Thyroid gland (tissue), 4 donors: ENCODE results near the gene ZC3HAV1L. TPM values are rescaled to one million over a fixed set of nuclear protein-coding genes. Genes with fewer than 3 reads are reported as not detected.

Source experiments
- DNase-seq, 2 donors: peaks; one replicate each; pipeline ENCODE4 v3.0.0-alpha.2; 2019
- H3K27ac ChIP-seq, 3 donors: fragments of 200-600 bp; sonication (generic); 1 replicate in 2 of 3; 2 replicates in 1 of 3; pipeline ENCODE4 v1.5.1; 2016 to 2019; ENCODE audit warnings: mild to moderate bottlenecking in 1 of 3, moderate library complexity in 1 of 3
- H3K27me3 ChIP-seq: fragments of 200-600 bp; sonication (generic); one replicate; pipeline ENCODE4 v1.5.1; 2019
- H3K36me3 ChIP-seq, 2 donors: fragments of 200-600 bp; sonication (generic); one replicate each; pipeline ENCODE4 v1.5.1; 2016 to 2019
- H3K4me1 ChIP-seq, 2 donors: fragments of 200-600 bp; sonication (generic); one replicate each; pipeline ENCODE4 v1.5.1; 2017 to 2019
- H3K4me3 ChIP-seq, 3 donors: fragments of 200-600 bp; sonication (generic); replicated peaks in 1 of 3; 1 replicate in 2 of 3; 2 replicates in 1 of 3; pipeline ENCODE4 v1.5.1; 2016; ENCODE audit warnings: mild to moderate bottlenecking in 1 of 3
- H3K9me3 ChIP-seq: fragments of 200-600 bp; sonication (generic); one replicate; pipeline ENCODE4 v1.5.1; 2017
- POLR2A ChIP-seq, 2 donors: fragments of 450-650 bp; IDR thresholded peaks; one replicate each; pipeline ENCODE4 v1.6.1; 2017; ENCODE audit warnings: antibody characterized with exemption in 2 of 2, mild to moderate bottlenecking in 2 of 2, moderate library complexity in 1 of 2
- WGBS, 2 donors: methylation state at CpG; one replicate each; pipeline ENCODE4 v1.1.5; 2017; 5-methylcytosine and 5-hydroxymethylcytosine counted together
- intact Hi-C: fragments of 100-400 bp; cut with DNase I; formaldehyde crosslinking; loops from one replicate; pipeline ENCODE4 v1.15.1; 2023
- total RNA-seq, 4 donors: library from RNA; depleted of rRNA; stranded (reverse); fragments of >200 nt; gene quantifications; one replicate each; pipeline ENCODE4 v1.2.3, GENCODE V29; 2016
- TF ChIP-seq, protein P1 (sequence below), 6 experiments: fragments of 200-600 bp in 3 of 6; fragments of 450-650 bp in 3 of 6; sonication (generic) in 3 of 6; IDR thresholded peaks; one replicate each; pipeline ENCODE4 v1.5.1; 2016 to 2019; ENCODE audit warnings: antibody characterized with exemption in 6 of 6, mild to moderate bottlenecking in 2 of 6, inconsistent platforms in 1 of 6, moderate library complexity in 1 of 6

The ZC3HAV1L gene
- total RNA-seq, 4 donors from 2014 or later: 31.7 to 73.7 (median 45.5) TPM

GRCh38 chr7:139046143-139046542 lies 10.3 kb upstream of the ZC3HAV1L start:
- 89% methylated on average over 6 of the region's 6 CpGs for WGBS, 2 donors
- intact Hi-C loops: no loop called here
- no peak for TF ChIP-seq POLR2A (IDR thresholded peaks at IDR 0.05)
- TF ChIP-seq, protein P1, sequence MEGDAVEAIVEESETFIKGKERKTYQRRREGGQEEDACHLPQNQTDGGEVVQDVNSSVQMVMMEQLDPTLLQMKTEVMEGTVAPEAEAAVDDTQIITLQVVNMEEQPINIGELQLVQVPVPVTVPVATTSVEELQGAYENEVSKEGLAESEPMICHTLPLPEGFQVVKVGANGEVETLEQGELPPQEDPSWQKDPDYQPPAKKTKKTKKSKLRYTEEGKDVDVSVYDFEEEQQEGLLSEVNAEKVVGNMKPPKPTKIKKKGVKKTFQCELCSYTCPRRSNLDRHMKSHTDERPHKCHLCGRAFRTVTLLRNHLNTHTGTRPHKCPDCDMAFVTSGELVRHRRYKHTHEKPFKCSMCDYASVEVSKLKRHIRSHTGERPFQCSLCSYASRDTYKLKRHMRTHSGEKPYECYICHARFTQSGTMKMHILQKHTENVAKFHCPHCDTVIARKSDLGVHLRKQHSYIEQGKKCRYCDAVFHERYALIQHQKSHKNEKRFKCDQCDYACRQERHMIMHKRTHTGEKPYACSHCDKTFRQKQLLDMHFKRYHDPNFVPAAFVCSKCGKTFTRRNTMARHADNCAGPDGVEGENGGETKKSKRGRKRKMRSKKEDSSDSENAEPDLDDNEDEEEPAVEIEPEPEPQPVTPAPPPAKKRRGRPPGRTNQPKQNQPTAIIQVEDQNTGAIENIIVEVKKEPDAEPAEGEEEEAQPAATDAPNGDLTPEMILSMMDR (IDR thresholded peaks at IDR 0.05): no peak
- no peak for DNase-seq
- Histone ChIP-seq H3K27ac (no peak overlapping the region), H3K9me3 (no peaks in the 10 kb centered on the region), H3K4me1 (no peaks in the 10 kb centered on the region), H3K36me3 (peaks cover 25 to 26% of the 10 kb centered on the region in 2 donors), H3K27me3 (no peaks in the 10 kb centered on the region), H3K4me3 (no peak overlapping the region)

- TF ChIP-seq POLR2A (IDR thresholded peaks at IDR 0.05): no peak
- TF ChIP-seq, protein P1 (IDR thresholded peaks at IDR 0.05): no peak
- WGBS, 2 donors: 88 to 91% methylated on average over 5 of the region's 5 CpGs
- H3K9me3 ChIP-seq: no peaks in the 10 kb centered on the region
- H3K4me1 ChIP-seq: no peaks in the 10 kb centered on the region
- no peak for DNase-seq
- no peak overlapping the region for H3K4me3 ChIP-seq
- intact Hi-C loops: no loop called here
- H3K27ac ChIP-seq: no peak overlapping the region
- no peaks in the 10 kb centered on the region for H3K27me3 ChIP-seq
- H3K36me3 ChIP-seq: peaks cover 18 to 19% of the 10 kb centered on the region in 2 donors
These were observed 9.3 kb upstream of the ZC3HAV1L start for GRCh38 chr7:139044813-139045794.

DNA sequence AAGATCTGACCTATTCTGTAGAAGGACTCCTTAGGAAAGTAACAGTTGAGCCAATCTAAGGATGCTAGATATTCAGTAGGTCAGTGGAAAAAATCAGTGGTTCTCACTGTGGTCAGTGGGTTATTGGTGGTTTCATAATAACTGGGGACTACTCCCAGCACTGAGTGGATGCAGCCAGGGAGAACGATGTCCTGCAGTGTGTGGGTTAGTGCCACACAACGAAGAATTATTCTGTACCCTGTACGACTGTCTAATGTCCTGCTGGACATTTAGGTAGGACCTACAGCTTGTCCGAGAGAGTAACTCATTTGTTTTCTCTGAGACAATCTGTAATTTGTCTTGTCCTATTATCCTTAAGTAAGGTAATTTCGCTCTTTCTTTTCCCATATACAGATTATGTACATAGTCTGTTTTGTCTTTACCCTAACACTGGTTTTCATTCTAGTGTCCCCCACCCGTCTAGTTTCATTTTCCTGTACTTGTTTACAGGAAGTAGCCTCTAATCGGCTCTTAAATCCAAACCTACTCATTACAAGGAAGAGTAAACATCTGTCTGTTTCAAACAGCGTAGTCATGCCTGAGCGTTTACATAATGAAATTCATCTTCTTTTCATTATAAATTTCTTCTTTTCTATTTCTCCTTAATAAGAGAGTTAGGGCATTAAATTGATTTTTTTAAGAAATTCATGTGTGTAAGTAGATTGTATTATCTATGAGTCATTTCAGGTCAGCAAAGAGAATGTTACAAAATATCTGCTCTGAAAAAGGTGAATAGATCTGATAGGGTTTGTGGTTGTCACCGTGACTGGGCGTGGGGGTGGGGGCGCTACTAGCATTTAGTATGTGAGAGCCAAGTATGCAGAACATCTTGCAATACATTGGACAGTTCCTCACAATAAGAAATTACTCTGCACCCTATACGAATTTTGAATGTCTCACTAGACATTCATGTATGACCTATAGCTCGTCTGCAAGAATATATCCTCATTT lies 8.3 kb upstream of the ZC3HAV1L start:
- no peak for TF ChIP-seq POLR2A (IDR thresholded peaks at IDR 0.05)
- TF ChIP-seq, protein P1 (IDR thresholded peaks at IDR 0.05): no peak
- no peaks in the 10 kb centered on the region for H3K4me1 ChIP-seq
- H3K4me3 ChIP-seq: no peak overlapping the region
- no peaks in the 10 kb centered on the region for H3K27me3 ChIP-seq
- peak in 1 of 2 donors; percentile 18 for DNase-seq
- WGBS, 2 donors: 81 to 82% methylated on average over 14 of the region's 14 CpGs
- H3K36me3 ChIP-seq: peaks cover 8 to 12% of the 10 kb centered on the region in 2 donors
- no peaks in the 10 kb centered on the region for H3K9me3 ChIP-seq
- intact Hi-C loops: no loop called here
- H3K27ac ChIP-seq: no peak overlapping the region

DNA sequence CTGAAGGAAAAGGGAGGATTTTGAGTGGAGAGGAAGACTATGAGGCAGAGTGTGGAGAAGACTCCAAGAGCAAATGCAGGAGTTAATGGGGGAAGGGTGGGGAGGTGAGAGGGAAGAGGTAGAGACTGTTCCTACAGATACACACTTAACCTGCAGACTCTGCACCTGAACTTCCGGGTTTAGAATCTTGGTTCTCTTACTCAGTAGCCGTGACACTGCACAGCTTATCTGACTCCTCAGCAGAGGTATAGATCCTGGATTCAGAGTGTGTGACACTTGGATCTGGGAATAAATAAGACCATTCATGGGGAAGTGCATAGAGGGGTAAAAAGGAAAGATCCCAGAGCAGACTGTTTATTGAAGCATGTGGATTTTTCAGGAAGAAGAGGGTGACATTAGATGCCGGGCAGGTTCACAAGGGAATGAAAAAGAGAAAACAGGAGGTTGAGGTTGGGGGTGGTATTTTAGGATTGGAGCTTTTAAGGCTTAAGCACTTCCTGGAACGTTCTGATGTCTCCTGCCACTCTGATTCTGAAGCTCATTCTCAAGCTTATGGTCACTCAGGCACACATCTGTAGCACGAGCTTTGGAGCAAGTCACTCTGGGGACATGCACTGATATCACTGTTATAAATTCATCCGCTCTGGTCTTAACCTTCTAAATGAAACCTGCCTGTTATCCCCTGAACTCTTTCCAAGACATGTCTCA lies 5.7 kb upstream of the ZC3HAV1L start:
- TF ChIP-seq POLR2A (IDR thresholded peaks at IDR 0.05): no peak
- TF ChIP-seq, protein P1 (IDR thresholded peaks at IDR 0.05): no peak
- 54 to 64% methylated on average over 6 of the region's 6 CpGs for WGBS, 2 donors
- Histone ChIP-seq H3K27ac (no peak overlapping the region), H3K27me3 (no peaks in the 10 kb centered on the region), H3K4me1 (no peaks in the 10 kb centered on the region), H3K9me3 (no peaks in the 10 kb centered on the region), H3K36me3 (peaks cover 0 to 6% of the 10 kb centered on the region in 2 donors), H3K4me3 (no peak overlapping the region)
- no peak for DNase-seq
- intact Hi-C loops: no loop called here
